Left cardiac atrium (tissue), 4 donors: Measurements from ENCODE around the gene METTL4. TPM values are rescaled to one million over a fixed set of nuclear protein-coding genes. Genes with fewer than 3 reads are reported as not detected.
A peak's percentile ranks its signal among the peaks of the same experiment; 100 is the strongest.

ENCODE experiments used
- ATAC-seq, 2 donors: fragments of 200-7000 bp; cut with Tn5 transposase; one replicate each; pipeline ENCODE4 v1.9.1; 2020; ENCODE audit warnings: mild to moderate bottlenecking in 2 of 2, moderate library complexity in 2 of 2
- DNase-seq: peaks from one replicate; pipeline ENCODE4 v3.0.0-alpha.2; 2020
- intact Hi-C, 2 donors: fragments of 100-400 bp; cut with DNase I; formaldehyde crosslinking; loops; one replicate each; pipeline versions ENCODE4 v1.14.1 to v1.15.1; 2022 to 2023
- long read RNA-seq: library from polyadenylated mRNA; unstranded; transcript quantifications from one replicate; pipeline ENCODE4 v2.0.0, GENCODE V29; 2021
- total RNA-seq, 2 donors: library from RNA; stranded (reverse); fragmentation: NEBNext Ultra II Directional; extraction: Animal tissue kit (Norgen Biotek cat#: 25700); gene quantifications; one replicate each; pipeline ENCODE4 v1.2.1, GENCODE V29; 2021
- donor health status: DM: no; HTN: yes; CAD: no.
- donor health status: DM: no; HTN: yes; CAD: no; lungs with severe emphysema.
- donor health status: DM: yes; HTN: yes; CAD: no.
- donor health status: Dilated cardiomyopathy.

Gene METTL4
- 1 to 10 TPM; 5.5 to 6.8 TPM for total RNA-seq
- long read RNA-seq, partial matches to known transcripts = 1 of 2 reads
- long read RNA-seq, other reads (novel, unspliced or antisense) = 1 of 2 reads

GRCh38 chr18:2571200-2572170, at the start of gene METTL4, which contains the start of gene NDC80:
TSS of gene METTL4 (minus strand) at chr18:2571505. CDS start at chr18:2567216, 4,289 bp downstream.
TSS of gene NDC80 (plus strand) at chr18:2571557. CDS start at chr18:2572986, 1,429 bp downstream.
- ATAC-seq (peak; percentile 95 to 96), DNase-seq (peak; percentile 88)
- intact Hi-C loops = loop anchor here in 1 of 2 donors (2.0 kb wide), 1 partner anchor 83 kb away; the partner anchor contains the start of gene SMCHD1

GRCh38 chr18:2618009-2618408, 46.7 kb upstream of the METTL4 start:
- no peak for ATAC-seq
- DNase-seq = no peak
- intact Hi-C loops = no loop called here

- intact Hi-C loops = no loop called here
- ATAC-seq (no peak), DNase-seq (no peak)
Measured at GRCh38 chr18:2617401-2617998, 46.2 kb upstream of the METTL4 start.

- DNase-seq (no peak), ATAC-seq (no peak)
- intact Hi-C loops = no loop called here
Measured at GRCh38 chr18:2612996-2613395, 41.7 kb upstream of the METTL4 start.

- DNase-seq = no peak
- ATAC-seq = no peak
- intact Hi-C loops = no loop called here
Measured at GRCh38 chr18:2610549-2610948, 39.2 kb upstream of the METTL4 start.

GRCh38 chr18:2609604-2610003, 38.3 kb upstream of the METTL4 start:
- ATAC-seq (no peak), DNase-seq (no peak)
- intact Hi-C loops = no loop called here

DNA sequence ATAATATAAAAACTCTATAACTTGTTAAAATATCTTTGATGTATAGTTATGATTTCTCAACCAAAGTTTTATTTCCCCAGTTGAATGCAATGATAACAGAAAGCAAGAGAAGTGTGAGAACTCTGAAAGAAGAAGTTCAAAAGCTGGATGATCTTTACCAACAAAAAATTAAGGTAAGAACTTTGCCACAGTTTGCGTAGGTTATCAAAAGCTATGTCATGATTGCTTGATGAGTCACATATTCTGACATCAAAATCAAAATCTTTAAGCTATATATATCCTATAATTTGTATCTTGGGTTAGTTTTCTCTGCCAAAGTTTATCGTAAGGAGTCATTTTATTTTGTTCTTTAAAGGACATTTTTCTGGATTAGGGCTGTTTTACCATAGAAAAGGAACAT, 35.0 kb upstream of the METTL4 start:
- ATAC-seq = no peak
- DNase-seq = no peak
- intact Hi-C loops = no loop called here

- ATAC-seq = no peak
- no peak for DNase-seq
- intact Hi-C loops = no loop called here
Measured at GRCh38 chr18:2602844-2603243, 31.5 kb upstream of the METTL4 start.

GRCh38 chr18:2597639-2598038, 26.3 kb upstream of the METTL4 start:
- ATAC-seq (no peak), DNase-seq (no peak)
- intact Hi-C loops = no loop called here

- intact Hi-C loops = no loop called here
- DNase-seq (no peak), ATAC-seq (no peak)
Measured at GRCh38 chr18:2590303-2590702, 19.0 kb upstream of the METTL4 start.

DNA sequence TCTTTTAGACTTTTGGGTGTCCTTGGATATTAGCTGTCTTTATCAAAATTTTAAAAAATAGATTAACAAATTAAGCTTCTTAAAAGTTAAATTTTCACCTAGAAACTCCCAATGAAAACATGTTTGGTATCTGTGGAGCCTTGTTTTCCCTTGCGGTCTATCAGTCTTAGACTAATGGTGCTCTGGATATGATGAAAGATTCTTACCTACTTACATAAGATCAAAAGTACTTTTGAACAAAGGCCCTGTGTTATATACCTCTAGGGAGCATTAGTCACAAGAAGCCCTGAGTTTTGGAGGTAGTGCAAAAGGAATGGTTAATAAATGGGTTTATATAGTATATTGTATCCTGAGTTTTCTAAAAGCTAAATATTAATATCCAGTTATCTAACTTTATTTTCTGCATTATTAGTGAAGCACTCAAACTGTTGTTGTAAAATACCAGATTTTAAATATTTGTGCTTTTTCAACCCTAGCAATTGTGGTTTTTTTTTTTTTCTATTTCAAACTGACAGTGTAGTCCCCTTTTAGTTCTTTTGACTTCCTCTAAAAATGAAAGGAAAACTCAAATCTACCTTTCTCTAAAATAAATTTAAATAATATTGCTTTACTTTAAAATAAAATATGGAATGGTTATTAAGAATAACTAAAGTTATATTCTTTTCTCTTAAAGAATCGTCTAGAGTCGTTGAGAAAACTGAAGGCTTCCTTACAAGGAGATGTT, 18.2 kb upstream of the METTL4 start:
- ATAC-seq (no peak), DNase-seq (no peak)
- intact Hi-C loops = no loop called here

GRCh38 chr18:2588666-2589344, 17.5 kb upstream of the METTL4 start:
- DNase-seq (no peak), ATAC-seq (no peak)
- intact Hi-C loops = no loop called here

GRCh38 chr18:2587788-2588187, 16.5 kb upstream of the METTL4 start:
- DNase-seq (no peak), ATAC-seq (no peak)
- intact Hi-C loops = no loop called here

GRCh38 chr18:2573408-2573807, 2.1 kb upstream of the METTL4 start:
- ATAC-seq (no peak), DNase-seq (no peak)
- intact Hi-C loops = no loop called here

DNA sequence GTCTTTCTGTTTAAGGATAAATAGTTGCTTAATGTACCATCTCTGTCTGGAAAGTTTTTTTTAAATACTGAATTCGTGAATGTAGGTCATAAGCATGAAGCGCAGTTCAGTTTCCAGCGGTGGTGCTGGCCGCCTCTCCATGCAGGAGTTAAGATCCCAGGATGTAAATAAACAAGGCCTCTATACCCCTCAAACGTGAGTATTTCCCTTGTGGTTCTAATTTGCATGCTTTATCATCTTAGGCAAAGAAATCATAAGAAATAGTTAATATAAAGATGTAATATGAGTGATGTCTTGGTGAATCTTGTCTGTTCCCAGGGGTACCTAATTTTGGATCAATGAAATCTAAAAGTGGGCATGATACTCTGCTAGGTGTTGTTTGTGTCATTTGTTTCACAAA, 1.6 kb upstream of the METTL4 start:
- ATAC-seq (no peak), DNase-seq (no peak)
- intact Hi-C loops = no loop called here

DNA sequence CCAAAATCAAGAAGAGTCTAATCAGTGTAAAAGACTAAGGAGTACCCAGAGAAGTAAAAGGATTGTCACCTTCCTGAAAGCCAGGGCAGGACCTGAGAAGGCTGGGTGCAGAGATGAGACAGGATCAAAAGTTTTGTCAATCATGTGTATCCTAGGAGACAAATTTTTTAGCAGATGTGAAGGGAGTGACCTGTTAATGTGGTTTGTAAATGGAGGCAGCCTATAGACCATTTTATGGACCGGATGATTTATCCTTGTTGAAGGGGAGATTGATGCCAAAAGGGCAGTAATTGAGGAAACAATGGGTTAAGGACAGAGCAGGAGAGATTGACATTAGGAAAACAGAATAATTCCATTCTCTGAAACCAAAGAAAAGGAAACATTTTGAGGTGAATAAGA, 865 bp upstream of the METTL4 start:
- intact Hi-C loops = no loop called here
- no peak for ATAC-seq
- no peak for DNase-seq

DNA sequence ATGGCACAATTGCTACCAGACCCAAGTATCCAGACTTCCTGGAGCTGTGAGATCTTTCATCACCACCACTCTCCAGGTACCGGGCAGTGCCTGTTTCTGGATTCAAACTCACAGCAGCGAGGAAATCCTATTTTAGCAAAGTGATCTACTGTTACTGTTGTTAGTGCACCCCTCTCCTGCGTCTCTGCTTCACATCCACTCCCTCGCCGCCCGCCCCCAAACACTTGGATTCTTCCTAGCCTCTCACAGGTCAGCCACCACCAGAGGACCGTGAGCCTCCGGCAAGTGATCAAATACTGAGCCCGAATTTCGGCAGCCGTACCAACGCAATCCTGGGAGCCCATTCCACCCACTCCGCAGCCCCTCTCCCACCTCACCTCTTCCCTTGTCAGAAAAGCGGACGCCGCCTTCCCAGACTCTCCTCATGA, 519 bp downstream of the METTL4 start:
- intact Hi-C loops = loop anchor here in 1 of 2 donors (2.0 kb wide), 1 partner anchor 84 kb away; the partner anchor contains the start of gene SMCHD1
- ATAC-seq = peak; percentile 88 to 90
- peak; percentile 78 for DNase-seq

GRCh38 chr18:2569338-2570207, 1.7 kb downstream of the METTL4 start:
- intact Hi-C loops = loop anchor here in 1 of 2 donors (2.0 kb wide), 1 partner anchor 85 kb away; the partner anchor contains the start of gene SMCHD1
- no peak for DNase-seq
- no peak for ATAC-seq
